Ishikawa (cell line): Measurements from ENCODE around the gene CPEB4.

Source experiments
- CEBPB ChIP-seq: IDR thresholded peaks from 2 replicates; pipeline ENCODE4 v1.6.1; 2012
- CREB1 ChIP-seq: IDR thresholded peaks from 2 replicates; pipeline ENCODE4 v1.6.1; 2012; ENCODE audit warnings: low read depth
- EGR1 ChIP-seq: IDR thresholded peaks from 2 replicates; pipeline ENCODE4 v1.6.1; 2012
- EP300 ChIP-seq: IDR thresholded peaks from 2 replicates; pipeline ENCODE4 v1.6.1; 2012; ENCODE audit warnings: borderline replicate concordance
- FOXM1 ChIP-seq: IDR thresholded peaks from 2 replicates; pipeline ENCODE4 v1.6.1; 2012; ENCODE audit warnings: low read depth, borderline replicate concordance
- MAX ChIP-seq: IDR thresholded peaks from 2 replicates; pipeline ENCODE4 v1.6.1; 2012
- NFIC ChIP-seq: IDR thresholded peaks from 2 replicates; pipeline ENCODE4 v1.6.1; 2012
- RAD21 ChIP-seq: IDR thresholded peaks from 2 replicates; pipeline ENCODE4 v1.6.1; 2012; ENCODE audit warnings: low read depth
- TAF1 ChIP-seq: IDR thresholded peaks from 2 replicates; pipeline ENCODE4 v1.6.1; 2012; ENCODE audit warnings: low read depth, mild to moderate bottlenecking
- TCF12 ChIP-seq: IDR thresholded peaks from 2 replicates; pipeline ENCODE4 v1.6.1; 2012; ENCODE audit warnings: low read depth
- TEAD4 ChIP-seq: IDR thresholded peaks from 2 replicates; pipeline ENCODE4 v1.6.1; 2012
- USF1 ChIP-seq: IDR thresholded peaks from 2 replicates; pipeline ENCODE4 v1.6.1; 2012
- YY1 ChIP-seq: IDR thresholded peaks from 2 replicates; pipeline ENCODE4 v1.6.1; 2012; ENCODE audit warnings: low read depth
- ZBTB7A ChIP-seq: IDR thresholded peaks from 2 replicates; pipeline ENCODE4 v1.6.1; 2012; ENCODE audit warnings: low read depth
- TF ChIP-seq, protein P1 (sequence below): IDR thresholded peaks from 2 replicates; pipeline ENCODE4 v1.6.1; 2012; ENCODE audit warnings: low read depth, mild to moderate bottlenecking

Gene CPEB4

DNA sequence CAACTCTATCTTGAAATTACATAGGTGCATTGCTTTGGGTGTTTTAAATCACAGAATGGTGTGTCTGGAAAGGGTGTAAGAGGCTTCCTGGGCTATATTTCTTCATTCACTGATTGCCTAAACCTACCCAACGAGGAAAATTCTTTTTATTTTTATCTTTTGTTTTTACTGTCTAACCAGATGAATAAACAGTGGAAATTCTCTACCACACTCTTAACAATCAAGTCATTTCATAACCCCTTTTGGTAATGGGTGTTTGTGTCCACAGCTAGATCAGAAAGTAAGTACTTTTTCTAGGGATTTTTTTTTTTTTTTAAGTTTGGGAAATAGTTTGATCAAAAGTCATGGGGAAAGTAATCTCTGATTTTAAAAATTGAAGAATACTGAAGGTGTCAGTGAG is 73.3 kb downstream of the CPEB4 start:
- TF ChIP-seq USF1 (no peak), TEAD4 (no peak), EGR1 (no peak), TCF12 (no peak), FOXM1 (no peak), MAX (no peak), CEBPB (no peak), EP300 (no peak), YY1 (no peak)

GRCh38 chr5:173962436-173962972 is 74.4 kb downstream of the CPEB4 start:
- TF ChIP-seq YY1: no peak
- TF ChIP-seq, protein P1, sequence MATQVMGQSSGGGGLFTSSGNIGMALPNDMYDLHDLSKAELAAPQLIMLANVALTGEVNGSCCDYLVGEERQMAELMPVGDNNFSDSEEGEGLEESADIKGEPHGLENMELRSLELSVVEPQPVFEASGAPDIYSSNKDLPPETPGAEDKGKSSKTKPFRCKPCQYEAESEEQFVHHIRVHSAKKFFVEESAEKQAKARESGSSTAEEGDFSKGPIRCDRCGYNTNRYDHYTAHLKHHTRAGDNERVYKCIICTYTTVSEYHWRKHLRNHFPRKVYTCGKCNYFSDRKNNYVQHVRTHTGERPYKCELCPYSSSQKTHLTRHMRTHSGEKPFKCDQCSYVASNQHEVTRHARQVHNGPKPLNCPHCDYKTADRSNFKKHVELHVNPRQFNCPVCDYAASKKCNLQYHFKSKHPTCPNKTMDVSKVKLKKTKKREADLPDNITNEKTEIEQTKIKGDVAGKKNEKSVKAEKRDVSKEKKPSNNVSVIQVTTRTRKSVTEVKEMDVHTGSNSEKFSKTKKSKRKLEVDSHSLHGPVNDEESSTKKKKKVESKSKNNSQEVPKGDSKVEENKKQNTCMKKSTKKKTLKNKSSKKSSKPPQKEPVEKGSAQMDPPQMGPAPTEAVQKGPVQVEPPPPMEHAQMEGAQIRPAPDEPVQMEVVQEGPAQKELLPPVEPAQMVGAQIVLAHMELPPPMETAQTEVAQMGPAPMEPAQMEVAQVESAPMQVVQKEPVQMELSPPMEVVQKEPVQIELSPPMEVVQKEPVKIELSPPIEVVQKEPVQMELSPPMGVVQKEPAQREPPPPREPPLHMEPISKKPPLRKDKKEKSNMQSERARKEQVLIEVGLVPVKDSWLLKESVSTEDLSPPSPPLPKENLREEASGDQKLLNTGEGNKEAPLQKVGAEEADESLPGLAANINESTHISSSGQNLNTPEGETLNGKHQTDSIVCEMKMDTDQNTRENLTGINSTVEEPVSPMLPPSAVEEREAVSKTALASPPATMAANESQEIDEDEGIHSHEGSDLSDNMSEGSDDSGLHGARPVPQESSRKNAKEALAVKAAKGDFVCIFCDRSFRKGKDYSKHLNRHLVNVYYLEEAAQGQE: no peak
- no peak for TF ChIP-seq MAX
- no peak for TF ChIP-seq USF1
- no peak for TF ChIP-seq NFIC
- TF ChIP-seq FOXM1: no peak
- TF ChIP-seq EP300: no peak
- TF ChIP-seq ZBTB7A: no peak
- TF ChIP-seq EGR1: no peak
- no peak for TF ChIP-seq TAF1
- TF ChIP-seq TCF12: no peak
- no peak for TF ChIP-seq RAD21
- no peak for TF ChIP-seq CEBPB
- TF ChIP-seq TEAD4: no peak
- TF ChIP-seq CREB1: no peak

DNA sequence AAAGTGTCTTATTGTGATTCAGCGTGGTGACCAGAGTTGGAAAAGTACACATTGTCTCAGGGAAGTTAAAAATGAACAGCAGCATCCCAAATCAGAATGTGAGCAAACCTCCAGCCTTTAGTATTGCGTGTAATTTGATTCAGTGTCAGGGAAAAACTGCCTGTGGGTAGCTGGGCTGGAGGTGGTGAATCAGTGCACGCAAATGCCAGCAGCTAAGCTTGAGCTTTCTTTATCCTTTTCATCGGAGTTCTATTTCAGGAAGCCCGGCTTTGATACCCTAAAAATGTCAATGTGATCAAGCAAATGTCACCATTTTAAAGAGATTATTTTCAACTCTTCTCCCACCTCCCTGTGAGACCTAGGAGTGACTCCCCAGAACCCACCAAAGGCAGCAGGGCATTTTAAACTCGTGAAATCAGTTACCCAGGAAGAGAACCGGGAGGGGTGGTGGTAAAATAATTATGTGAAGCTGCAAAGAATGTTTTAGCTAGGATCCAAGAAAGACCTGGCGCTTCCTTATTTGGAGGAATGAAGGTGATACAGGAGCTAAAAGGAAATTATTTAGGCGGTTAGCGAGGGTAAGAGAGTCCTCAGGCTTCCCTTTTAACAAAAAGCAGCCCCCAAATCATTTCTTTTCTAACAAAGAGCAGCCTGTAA is 75.2 kb downstream of the CPEB4 start:
- TF ChIP-seq FOXM1: no peak
- TF ChIP-seq YY1: no peak
- no peak for TF ChIP-seq ZBTB7A
- TF ChIP-seq NFIC: no peak
- no peak for TF ChIP-seq CEBPB
- TF ChIP-seq, protein P1: no peak
- TF ChIP-seq TCF12: no peak
- no peak for TF ChIP-seq RAD21
- no peak for TF ChIP-seq EGR1
- no peak for TF ChIP-seq TAF1
- no peak for TF ChIP-seq TEAD4
- no peak for TF ChIP-seq USF1

- TF ChIP-seq, protein P1: no peak
- TF ChIP-seq TAF1 (no peak), FOXM1 (no peak), TEAD4 (no peak), MAX (no peak), NFIC (no peak), EP300 (no peak)
Measured at GRCh38 chr5:173963867-173964441, 75.8 kb downstream of the CPEB4 start.
